Activated CD4-positive, alpha-beta memory T cell treated with anti-CD3 and anti-CD28 coated beads for 36 hours (primary cell): ENCODE results near the gene ZC3H12C. TPM values are rescaled to one million over a fixed set of nuclear protein-coding genes. Genes with fewer than 3 reads are reported as not detected.
A peak's percentile ranks its signal among the peaks of the same experiment; 100 is the strongest.

ENCODE experiments used
- CTCF ChIA-PET: fragments of 350-600 bp; sonication (Branson Sonifier 250); formaldehyde crosslinking; loops from one replicate; lab custom pipeline; 2021; ENCODE audit warnings: antibody characterized with exemption, inconsistent platforms; lab: Charles Lee
- POLR2A ChIA-PET: fragments of 350-600 bp; sonication (Branson Sonifier 250); formaldehyde crosslinking; loops from one replicate; lab custom pipeline; 2021; ENCODE audit warnings: antibody characterized with exemption; lab: Charles Lee
- DNase-seq: peaks from one replicate; pipeline ENCODE4 v3.0.0-alpha.2; 2020
- H3K27ac Mint-ChIP-seq: one replicate; pipeline ENCODE4 v1.8.0; 2021; ENCODE audit warnings: mixed read lengths
- H3K27me3 Mint-ChIP-seq: one replicate; pipeline ENCODE4 v1.8.0; 2021; ENCODE audit warnings: mixed read lengths
- H3K36me3 Mint-ChIP-seq: one replicate; pipeline ENCODE4 v1.8.0; 2021; ENCODE audit warnings: mixed read lengths
- H3K4me1 Mint-ChIP-seq: one replicate; pipeline ENCODE4 v1.8.0; 2021; ENCODE audit warnings: low read depth, mixed read lengths
- H3K4me3 Mint-ChIP-seq: one replicate; pipeline ENCODE4 v1.8.0; 2021; ENCODE audit warnings: mild to moderate bottlenecking, mixed read lengths
- H3K9me3 Mint-ChIP-seq: one replicate; pipeline ENCODE4 v1.8.0; 2021; ENCODE audit warnings: mixed read lengths
- intact Hi-C: fragments of 100-400 bp; cut with micrococcal nuclease; formaldehyde crosslinking; loops from one replicate; pipeline ENCODE4 v1.15.1; 2023
- total RNA-seq, 2 experiments: library from RNA; stranded (reverse); gene quantifications; one replicate each; pipeline ENCODE4 v1.2.3, GENCODE V29; 2021

The ZC3H12C gene
- total RNA-seq, 2 experiments from 2014 or later: 0.46 to 0.69 TPM

DNA sequence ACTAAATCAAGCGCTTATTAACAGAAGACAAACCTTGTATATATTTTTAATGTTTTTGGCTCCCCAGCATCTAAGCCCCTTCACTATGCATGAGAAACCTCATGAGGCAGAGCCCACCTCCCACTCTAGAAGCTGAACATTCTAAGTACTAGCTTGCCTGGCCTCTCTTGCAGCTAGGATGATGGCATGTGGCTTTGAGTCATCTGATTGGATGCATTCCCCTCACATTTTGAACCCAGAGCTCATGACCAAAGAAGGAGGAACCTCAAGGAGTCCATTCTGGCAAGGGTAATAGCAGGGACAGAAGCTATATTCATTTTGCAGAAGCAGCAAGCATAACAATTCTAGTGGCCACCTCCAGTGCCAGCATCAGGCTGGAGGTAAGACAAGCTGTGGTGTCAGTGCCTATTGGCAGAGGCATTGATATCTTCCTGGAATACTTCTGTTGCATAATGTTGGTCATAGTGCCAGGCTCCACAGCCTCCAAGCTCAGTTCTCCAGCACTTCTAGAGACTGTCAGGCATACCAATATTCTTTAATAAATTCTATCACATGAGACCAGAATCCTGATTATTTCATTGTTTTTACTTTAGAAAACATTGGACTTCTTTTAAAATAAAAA lies 14.2 kb upstream of the ZC3H12C start:
- peaks cover 3% of the 10 kb centered on the region for H3K9me3 Mint-ChIP-seq
- DNase-seq: no peak
- intact Hi-C loops: loop anchor here (1.0 to 5.0 kb wide), 3 partner anchors 10 to 132 kb away; no protein-coding TSS in a partner anchor
- ChIA-PET CTCF (interaction anchor here (1.0 kb wide), 1 partner anchor 132 kb away, joined by 3 read pairs; no protein-coding TSS in a partner anchor), POLR2A (no interaction called here)
- peaks cover 11% of the 10 kb centered on the region for H3K27me3 Mint-ChIP-seq
- no peak overlapping the region for H3K4me3 Mint-ChIP-seq
- no peak overlapping the region for H3K27ac Mint-ChIP-seq
- peaks cover 14% of the 10 kb centered on the region for H3K4me1 Mint-ChIP-seq
- no peaks in the 10 kb centered on the region for H3K36me3 Mint-ChIP-seq

DNA sequence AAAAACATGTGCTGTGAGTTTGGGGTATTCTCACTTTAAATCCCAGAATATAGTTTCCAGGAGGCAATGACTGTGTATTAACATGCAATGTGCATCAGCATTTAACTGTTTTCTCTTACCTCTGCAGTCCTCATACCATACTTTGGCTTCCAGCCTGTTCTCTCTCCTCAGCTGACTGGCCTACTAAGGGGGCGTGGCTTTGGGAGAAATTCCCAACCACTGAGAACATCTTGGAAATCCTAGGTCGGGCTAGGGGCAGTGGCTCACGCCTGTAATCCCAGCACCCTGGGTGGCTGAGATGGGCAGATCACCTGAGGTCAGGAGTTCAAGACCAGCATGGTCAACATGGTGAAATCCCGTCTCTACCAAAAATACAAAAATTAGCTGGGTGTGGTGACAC lies 13.5 kb upstream of the ZC3H12C start:
- Mint-ChIP-seq H3K4me3 (no peak overlapping the region), H3K4me1 (peaks cover 14% of the 10 kb centered on the region), H3K36me3 (no peaks in the 10 kb centered on the region), H3K9me3 (peaks cover 3% of the 10 kb centered on the region), H3K27ac (no peak overlapping the region), H3K27me3 (peaks cover 9% of the 10 kb centered on the region)
- CTCF ChIA-PET: no interaction called here
- POLR2A ChIA-PET: no interaction called here
- no peak for DNase-seq
- intact Hi-C loops: loop anchor here (5.0 kb wide), 2 partner anchors 92 to 132 kb away; no protein-coding TSS in a partner anchor

- peak; percentile 15 for DNase-seq
- H3K4me3 Mint-ChIP-seq: no peak overlapping the region
- H3K27ac Mint-ChIP-seq: no peak overlapping the region
- intact Hi-C loops: no loop called here
- H3K36me3 Mint-ChIP-seq: no peaks in the 10 kb centered on the region
- peaks cover 4% of the 10 kb centered on the region for H3K27me3 Mint-ChIP-seq
- CTCF ChIA-PET: no interaction called here
- H3K9me3 Mint-ChIP-seq: peaks cover 3% of the 10 kb centered on the region
- peaks cover 14% of the 10 kb centered on the region for H3K4me1 Mint-ChIP-seq
- POLR2A ChIA-PET: no interaction called here
Measured at GRCh38 chr11:110081462-110082376, 11.5 kb upstream of the ZC3H12C start.

- ChIA-PET CTCF (no interaction called here), POLR2A (no interaction called here)
- H3K4me1 Mint-ChIP-seq: peaks cover 7% of the 10 kb centered on the region
- no peaks in the 10 kb centered on the region for H3K36me3 Mint-ChIP-seq
- intact Hi-C loops: no loop called here
- no peak overlapping the region for H3K4me3 Mint-ChIP-seq
- H3K27me3 Mint-ChIP-seq: peaks cover 7% of the 10 kb centered on the region
- H3K9me3 Mint-ChIP-seq: peaks cover 3% of the 10 kb centered on the region
- no peak for DNase-seq
- H3K27ac Mint-ChIP-seq: no peak overlapping the region
Measured at GRCh38 chr11:110082899-110083298, 10.3 kb upstream of the ZC3H12C start.

GRCh38 chr11:110085255-110085838 lies 7.8 kb upstream of the ZC3H12C start:
- Mint-ChIP-seq H3K27me3 (peaks cover 4% of the 10 kb centered on the region), H3K36me3 (no peaks in the 10 kb centered on the region), H3K27ac (no peak overlapping the region), H3K9me3 (no peaks in the 10 kb centered on the region), H3K4me3 (no peak overlapping the region), H3K4me1 (peaks cover 2% of the 10 kb centered on the region)
- ChIA-PET POLR2A (no interaction called here), CTCF (no interaction called here)
- intact Hi-C loops: no loop called here
- no peak for DNase-seq

DNA sequence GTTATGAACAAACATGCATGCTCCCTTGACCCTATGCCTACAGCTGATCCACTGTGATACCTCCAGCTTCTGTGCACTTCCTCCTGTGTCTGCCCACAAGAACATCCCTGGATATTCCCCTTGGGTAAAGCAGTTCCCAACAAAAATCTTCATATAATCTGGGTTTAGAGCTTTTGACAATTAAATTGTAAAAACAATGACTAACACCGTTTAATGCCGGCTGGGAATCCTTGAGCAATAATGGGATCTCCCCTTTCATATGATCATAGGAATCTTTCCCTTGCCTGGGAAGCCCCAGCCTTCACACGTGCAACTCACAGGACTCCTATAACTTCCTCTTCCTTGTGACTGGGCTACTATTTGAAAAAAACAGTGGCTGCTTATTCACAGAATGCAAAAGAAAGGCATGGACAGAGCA lies 6.3 kb upstream of the ZC3H12C start:
- Mint-ChIP-seq H3K4me1 (no peaks in the 10 kb centered on the region), H3K9me3 (no peaks in the 10 kb centered on the region), H3K4me3 (no peak overlapping the region), H3K27me3 (peaks cover 10% of the 10 kb centered on the region), H3K36me3 (no peaks in the 10 kb centered on the region), H3K27ac (no peak overlapping the region)
- ChIA-PET CTCF (no interaction called here), POLR2A (no interaction called here)
- no peak for DNase-seq
- intact Hi-C loops: no loop called here

DNA sequence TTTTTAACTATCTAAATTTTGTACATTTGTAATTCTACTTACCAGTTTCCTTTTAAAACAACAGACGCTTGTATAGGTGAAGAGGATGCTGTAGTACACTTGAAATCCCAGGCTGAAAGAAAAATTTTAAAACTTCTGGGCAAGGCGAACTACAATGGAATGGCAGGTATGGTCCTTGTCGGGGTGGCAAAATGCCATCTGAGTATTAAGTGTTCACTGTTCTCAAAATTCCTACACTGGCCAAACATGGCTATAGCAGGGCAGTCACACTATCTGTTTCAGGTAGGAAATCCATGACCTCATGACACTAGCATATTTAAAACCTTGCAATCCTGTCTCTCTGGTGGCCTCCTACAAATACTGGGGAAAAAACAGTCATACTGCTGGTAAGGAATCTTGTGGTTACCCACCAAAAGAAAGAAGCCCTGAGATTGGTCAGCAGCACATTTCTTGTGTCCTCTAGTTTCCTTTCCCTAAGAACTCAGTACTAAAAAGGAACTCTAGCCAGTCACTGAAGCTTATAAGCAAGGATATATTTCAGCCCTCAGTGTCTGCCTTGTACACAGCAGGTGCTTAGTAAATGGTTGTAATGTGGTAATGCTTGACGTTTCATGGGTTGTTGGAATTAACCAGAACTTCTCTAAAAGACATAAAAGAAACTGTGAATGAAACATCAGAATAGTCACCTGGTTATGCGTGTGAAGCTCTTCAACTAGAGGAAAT lies 5.2 kb upstream of the ZC3H12C start:
- intact Hi-C loops: no loop called here
- H3K27me3 Mint-ChIP-seq: peaks cover 18% of the 10 kb centered on the region
- H3K4me1 Mint-ChIP-seq: peaks cover 3% of the 10 kb centered on the region
- no peak overlapping the region for H3K4me3 Mint-ChIP-seq
- H3K27ac Mint-ChIP-seq: no peak overlapping the region
- ChIA-PET CTCF (no interaction called here), POLR2A (no interaction called here)
- DNase-seq: no peak
- no peaks in the 10 kb centered on the region for H3K9me3 Mint-ChIP-seq
- no peaks in the 10 kb centered on the region for H3K36me3 Mint-ChIP-seq

DNA sequence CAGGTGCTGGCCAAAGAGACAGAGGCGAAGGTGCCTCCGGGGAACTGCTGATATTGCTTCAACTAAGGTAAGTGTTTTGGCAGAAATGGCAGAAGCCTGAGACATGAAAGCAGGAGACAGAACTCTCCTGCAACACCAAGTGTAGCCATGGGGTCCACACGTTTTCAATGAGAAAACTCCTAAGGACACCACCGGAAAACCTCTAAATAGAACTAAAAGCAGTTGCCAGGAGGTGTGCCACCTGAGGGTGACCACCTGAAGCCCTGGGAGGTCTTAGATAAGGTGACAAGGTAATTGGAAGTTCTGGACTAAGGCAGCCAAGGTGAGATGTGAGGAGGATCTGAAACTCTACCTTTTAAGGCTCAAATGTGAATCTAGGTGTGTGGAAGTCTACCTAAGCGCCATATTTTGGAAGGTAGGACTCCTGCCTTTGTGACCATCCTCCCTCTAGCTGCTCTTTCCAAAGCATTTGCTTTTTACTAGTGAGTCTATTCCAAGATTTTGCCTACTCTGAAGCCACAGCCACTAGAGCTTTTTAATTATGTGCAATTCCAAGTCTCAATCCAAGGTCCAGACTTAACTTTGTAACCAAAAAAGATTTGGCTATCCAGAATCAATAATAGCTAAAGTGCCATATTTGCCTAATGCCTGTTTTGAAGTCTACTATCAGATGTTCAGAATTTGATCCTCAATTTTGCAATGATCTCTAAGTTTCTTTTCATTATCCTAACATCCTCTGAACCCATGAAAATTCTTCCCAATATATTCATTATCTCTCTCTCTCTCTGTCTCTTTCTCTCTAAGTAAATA lies 4.5 kb upstream of the ZC3H12C start:
- ChIA-PET CTCF (no interaction called here), POLR2A (no interaction called here)
- H3K4me3 Mint-ChIP-seq: no peak overlapping the region
- DNase-seq: no peak
- no peaks in the 10 kb centered on the region for H3K9me3 Mint-ChIP-seq
- intact Hi-C loops: loop anchor here (1.0 kb wide), 1 partner anchor 10 kb away; no protein-coding TSS in a partner anchor
- peaks cover 20% of the 10 kb centered on the region for H3K27me3 Mint-ChIP-seq
- no peaks in the 10 kb centered on the region for H3K36me3 Mint-ChIP-seq
- peaks cover 4% of the 10 kb centered on the region for H3K4me1 Mint-ChIP-seq
- H3K27ac Mint-ChIP-seq: no peak overlapping the region

GRCh38 chr11:110089617-110090282 lies 3.4 kb upstream of the ZC3H12C start:
- Mint-ChIP-seq H3K4me3 (no peak overlapping the region), H3K36me3 (no peaks in the 10 kb centered on the region), H3K9me3 (no peaks in the 10 kb centered on the region), H3K27ac (no peak overlapping the region), H3K4me1 (peaks cover 9% of the 10 kb centered on the region), H3K27me3 (peaks cover 28% of the 10 kb centered on the region)
- intact Hi-C loops: loop anchor here (1.0 to 5.0 kb wide), 4 partner anchors 11 to 343 kb away; no protein-coding TSS in a partner anchor
- no peak for DNase-seq
- ChIA-PET CTCF (no interaction called here), POLR2A (no interaction called here)

DNA sequence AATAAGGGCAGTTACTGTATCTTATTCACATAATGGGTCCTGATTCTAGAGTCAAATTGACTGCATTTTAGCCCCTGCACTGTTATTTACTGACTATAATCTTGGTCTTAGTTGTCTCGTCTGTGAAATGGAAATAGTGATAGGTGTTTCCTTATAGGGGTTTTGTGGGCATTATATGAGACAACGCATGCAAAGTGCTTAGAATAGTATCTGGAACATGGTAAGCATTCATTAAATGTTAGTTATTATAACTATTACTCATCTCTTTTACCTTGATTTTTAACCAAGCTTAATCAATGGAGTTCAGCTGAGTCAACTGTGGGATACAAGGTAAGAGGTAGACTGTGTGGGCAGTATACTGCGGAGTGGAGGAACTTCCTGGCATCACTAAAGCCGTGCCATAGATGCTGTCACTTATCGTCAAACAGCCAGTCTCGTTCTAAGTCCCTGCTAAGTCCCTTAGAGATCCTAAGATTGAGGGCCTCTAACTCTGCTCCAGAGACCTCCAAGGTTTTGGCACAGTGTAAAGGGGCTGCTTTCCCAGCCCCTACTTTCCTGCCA lies 2.6 kb upstream of the ZC3H12C start:
- DNase-seq: no peak
- ChIA-PET CTCF (no interaction called here), POLR2A (no interaction called here)
- intact Hi-C loops: loop anchor here (5.0 kb wide), 3 partner anchors 143 to 342 kb away; no protein-coding TSS in a partner anchor
- no peaks in the 10 kb centered on the region for H3K9me3 Mint-ChIP-seq
- H3K36me3 Mint-ChIP-seq: no peaks in the 10 kb centered on the region
- no peak overlapping the region for H3K27ac Mint-ChIP-seq
- H3K4me3 Mint-ChIP-seq: no peak overlapping the region
- H3K4me1 Mint-ChIP-seq: peaks cover 9% of the 10 kb centered on the region
- H3K27me3 Mint-ChIP-seq: peaks cover 30% of the 10 kb centered on the region
